Raji (cell line): Measurements from ENCODE around the gene RBM47.

Source experiments
- POLR2A ChIP-seq: IDR thresholded peaks from 2 replicates; pipeline ENCODE4 v1.6.1; 2011; ENCODE audit warnings: low read depth, low read length, control low read depth; ENCODE audit not compliant: insufficient read depth

RBM47 gene

GRCh38 chr4:40409835-40410234 is 219.8 kb downstream of the RBM47 start:
- no peak for TF ChIP-seq POLR2A

- no peak for TF ChIP-seq POLR2A
Measured at GRCh38 chr4:40406340-40406739, 223.3 kb downstream of the RBM47 start.

- no peak for TF ChIP-seq POLR2A
Measured at GRCh38 chr4:40405193-40405592, 224.5 kb downstream of the RBM47 start.

- no peak for TF ChIP-seq POLR2A
Measured at GRCh38 chr4:40403081-40403480, 226.6 kb downstream of the RBM47 start.

GRCh38 chr4:40402556-40402955 is 227.1 kb downstream of the RBM47 start:
- TF ChIP-seq POLR2A: no peak

GRCh38 chr4:40401631-40402030 is 228.0 kb downstream of the RBM47 start:
- TF ChIP-seq POLR2A: no peak

GRCh38 chr4:40401096-40401495 is 228.6 kb downstream of the RBM47 start:
- TF ChIP-seq POLR2A: no peak

- no peak for TF ChIP-seq POLR2A
Measured at GRCh38 chr4:40399578-40399977, 230.1 kb downstream of the RBM47 start.

GRCh38 chr4:40395908-40396793 is 233.5 kb downstream of the RBM47 start:
- TF ChIP-seq POLR2A: no peak

- TF ChIP-seq POLR2A: no peak
Measured at GRCh38 chr4:40395166-40395900, 234.3 kb downstream of the RBM47 start.

- TF ChIP-seq POLR2A: no peak
Measured at GRCh38 chr4:40394236-40394635, 235.4 kb downstream of the RBM47 start.

- TF ChIP-seq POLR2A: no peak
Measured at GRCh38 chr4:40389986-40390385, 239.7 kb downstream of the RBM47 start.

GRCh38 chr4:40388239-40388638 is 241.4 kb downstream of the RBM47 start:
- no peak for TF ChIP-seq POLR2A

GRCh38 chr4:40380647-40381046 is 249.0 kb downstream of the RBM47 start:
- no peak for TF ChIP-seq POLR2A

GRCh38 chr4:40379248-40379647 is 250.4 kb downstream of the RBM47 start:
- TF ChIP-seq POLR2A: no peak

GRCh38 chr4:40378619-40379018 is 251.0 kb downstream of the RBM47 start:
- no peak for TF ChIP-seq POLR2A
